IMR-90 (cell line): Measurements from ENCODE around the gene TSPEAR. TPM values are rescaled to one million over a fixed set of nuclear protein-coding genes. Genes with fewer than 3 reads are reported as not detected.
"Not testable (repeated sequence)": the region's sequence is repeated elsewhere in the genome, so short reads cannot be mapped to it uniquely, and the experiment has no call there.

Experiments
- ATAC-seq: fragments of 200-7000 bp; cut with Tn5 transposase; 2 replicates; pipeline ENCODE4 v1.9.1; 2020; ENCODE audit warnings: low read depth, mild to moderate bottlenecking, moderate library complexity
- BruUV-seq: library from RNA; stranded (reverse); fragments of 400-500 nt; replicated peaks from 2 replicates; lab custom pipeline; 2021; lab: Mats Ljungman, UMichigan
- CTCF ChIA-PET: fragments of 300-600 bp; formaldehyde crosslinking; extraction: SDS; loops from one replicate; lab custom pipeline; 2021; ENCODE audit warnings: antibody characterized with exemption; lab: Yijun Ruan, JAX
- POLR2A ChIA-PET: fragments of 300-600 bp; sonication (Branson Sonifier 250); formaldehyde crosslinking; loops from one replicate; lab custom pipeline; 2022; ENCODE audit warnings: antibody characterized with exemption; ENCODE audit not compliant: unreplicated experiment; lab: Charles Lee
- DNase-seq: peaks from one replicate; pipeline ENCODE4 v3.0.0; 2013
- H2AFZ ChIP-seq: replicated peaks from 2 replicates; pipeline ENCODE3; 2013; ENCODE audit warnings: low read length, mild to moderate bottlenecking; ENCODE audit not compliant: poor library complexity
- H2AK5ac ChIP-seq: 2 replicates; pipeline ENCODE4 v1.6.1; 2013; ENCODE audit warnings: low read depth, low read length, inconsistent platforms
- H2AK9ac ChIP-seq: replicated peaks from 2 replicates; pipeline ENCODE3; 2013; ENCODE audit warnings: mild to moderate bottlenecking, low read depth, low read length, moderate library complexity; ENCODE audit not compliant: poor library complexity
- H2BK120ac ChIP-seq: 2 replicates; pipeline ENCODE4 v1.6.1; 2013; ENCODE audit warnings: low read depth, low read length, inconsistent platforms
- H2BK15ac ChIP-seq: 3 replicates; pipeline ENCODE4 v1.6.1; 2013; ENCODE audit warnings: low read depth, low read length, inconsistent platforms
- H2BK20ac ChIP-seq: 2 replicates; pipeline ENCODE4 v1.6.1; 2013; ENCODE audit warnings: low read depth, mild to moderate bottlenecking, inconsistent platforms, low read length, moderate library complexity
- H2BK5ac ChIP-seq: 2 replicates; pipeline ENCODE4 v1.6.1; 2013; ENCODE audit warnings: mild to moderate bottlenecking, low read depth, low read length, inconsistent platforms; ENCODE audit not compliant: poor library complexity, severe bottlenecking
- H3K14ac ChIP-seq: replicated peaks from 2 replicates; pipeline ENCODE4 v1.6.1; 2013; ENCODE audit warnings: low read depth, low read length, inconsistent platforms
- H3K18ac ChIP-seq: 2 replicates; pipeline ENCODE4 v1.6.1; 2013; ENCODE audit warnings: low read depth, low read length, control low read depth
- H3K23ac ChIP-seq: 2 replicates; pipeline ENCODE4 v1.6.1; 2013; ENCODE audit warnings: low read depth, low read length, inconsistent platforms
- H3K27ac ChIP-seq: 2 replicates; pipeline ENCODE4 v1.5.1; 2013; ENCODE audit warnings: mild to moderate bottlenecking, control low read depth, low read length; ENCODE audit not compliant: insufficient read depth
- H3K27me3 ChIP-seq: 2 replicates; pipeline ENCODE4 v1.6.1; 2013; ENCODE audit warnings: low read length; ENCODE audit not compliant: control insufficient read depth, insufficient read depth
- H3K36me3 ChIP-seq: 2 replicates; pipeline ENCODE4 v1.6.1; 2013; ENCODE audit warnings: low read length, mixed read lengths; ENCODE audit not compliant: control insufficient read depth, insufficient read depth
- H3K4ac ChIP-seq: 2 replicates; pipeline ENCODE4 v1.6.1; 2013; ENCODE audit warnings: low read depth, low read length, inconsistent platforms
- H3K4me1 ChIP-seq: 2 replicates; pipeline ENCODE4 v1.6.1; 2013; ENCODE audit warnings: low read length, mixed read lengths; ENCODE audit not compliant: control insufficient read depth, insufficient read depth
- H3K4me2 ChIP-seq: 2 replicates; pipeline ENCODE4 v1.6.1; 2013; ENCODE audit warnings: low read depth, mild to moderate bottlenecking, control low read depth, low read length, moderate library complexity
- H3K4me3 ChIP-seq: 2 replicates; pipeline ENCODE4 v1.5.1; 2013; ENCODE audit warnings: low read depth, mild to moderate bottlenecking, control low read depth, low read length, moderate library complexity; ENCODE audit not compliant: insufficient read depth
- H3K56ac ChIP-seq: 2 replicates; pipeline ENCODE4 v1.6.1; 2013; ENCODE audit warnings: low read length, inconsistent platforms; ENCODE audit not compliant: insufficient read depth; ENCODE audit errors: extremely low read depth
- H3K79me1 ChIP-seq, 2 experiments: 2 replicates each; pipeline ENCODE4 v1.6.1; 2013; ENCODE audit warnings: low read length in 2 of 2, inconsistent platforms in 1 of 2, low read depth in 1 of 2
- H3K9ac ChIP-seq: 2 replicates; pipeline ENCODE4 v1.6.1; 2013; ENCODE audit warnings: low read depth, low read length, control low read depth
- H3K9me1 ChIP-seq: 2 replicates; pipeline ENCODE4 v1.6.1; 2013; ENCODE audit warnings: low read length, inconsistent platforms; ENCODE audit not compliant: insufficient read depth
- H3K9me3 ChIP-seq: 2 replicates; pipeline ENCODE4 v1.6.1; 2013; ENCODE audit warnings: low read length; ENCODE audit not compliant: control insufficient read depth, insufficient read depth
- H4K20me1 ChIP-seq: 2 replicates; pipeline ENCODE4 v1.6.1; 2013; ENCODE audit warnings: low read length, inconsistent platforms; ENCODE audit not compliant: insufficient read depth
- H4K5ac ChIP-seq: 2 replicates; pipeline ENCODE4 v1.6.1; 2013; ENCODE audit warnings: mild to moderate bottlenecking, low read depth, low read length, control low read depth
- H4K8ac ChIP-seq, 2 experiments: 2 replicates each; pipeline ENCODE4 v1.6.1; 2013; ENCODE audit warnings: low read depth in 2 of 2, low read length in 2 of 2, control low read depth in 1 of 2, inconsistent platforms in 1 of 2
- H4K91ac ChIP-seq: 2 replicates; pipeline ENCODE4 v1.6.1; 2013; ENCODE audit warnings: low read depth, low read length, inconsistent platforms; ENCODE audit not compliant: insufficient read depth
- WGBS, 2 experiments: methylation state at CpG; one replicate each; pipeline versions ENCODE4 v1.1.5 to v1.1.7; 2013; ENCODE audit warnings: missing lambda C conversion rate in 2 of 2; ENCODE audit not compliant: insufficient read length in 1 of 2; ENCODE audit errors: extremely low coverage in 2 of 2; 5-methylcytosine and 5-hydroxymethylcytosine counted together
- dilution Hi-C: fragments of 300-500 bp; cut with HindIII; formaldehyde crosslinking; loops from one replicate; pipeline ENCODE4 v1.14.3; 2018; ENCODE audit warnings: low sequenced_read_pairs; ENCODE audit not compliant: unreplicated experiment
- in situ Hi-C: fragments of 300-500 bp; cut with MboI; formaldehyde crosslinking; loops from 3 replicates; pipeline ENCODE4 v1.14.3; 2019; ENCODE audit warnings: low sequenced_read_pairs, inconsistent platforms, mixed read lengths
- intact Hi-C: fragments of 100-400 bp; cut with micrococcal nuclease; formaldehyde crosslinking; loops from 2 replicates; pipeline ENCODE4 v1.10.0; 2022
- polyA plus RNA-seq, 3 experiments: library from polyadenylated mRNA; depleted of rRNA; stranded (reverse); fragments of >200 nt; gene quantifications; 2 replicates each; pipeline ENCODE4 v1.2.3, GENCODE V29; 2012; ENCODE audit warnings: low replicate concordance in 1 of 3
- total RNA-seq: library from RNA; depleted of rRNA; stranded (reverse); fragments of >200 nt; gene quantifications from 2 replicates; pipeline ENCODE4 v1.2.3, GENCODE V29; 2012

TSPEAR gene
- total and polyA plus RNA-seq, 2 of the 4 experiments (the other 2 are of a cell fraction): not detected

- H3K56ac ChIP-seq, H3K4me2 ChIP-seq, ATAC-seq, BruUV-seq, H4K5ac ChIP-seq, H3K9me1 ChIP-seq, DNase-seq, dilution Hi-C loops, H4K20me1 ChIP-seq, H2BK120ac ChIP-seq, H3K4ac ChIP-seq, in situ Hi-C loops, H3K14ac ChIP-seq, H3K23ac ChIP-seq, H2AFZ ChIP-seq, H3K4me3 ChIP-seq, H3K27me3 ChIP-seq, H3K27ac ChIP-seq, H3K79me1 ChIP-seq, H3K4me1 ChIP-seq, H4K91ac ChIP-seq, H2BK15ac ChIP-seq, H2AK5ac ChIP-seq, intact Hi-C loops, H2AK9ac ChIP-seq, H3K36me3 ChIP-seq, H2BK5ac ChIP-seq, POLR2A ChIA-PET, H3K9me3 ChIP-seq, H3K18ac ChIP-seq, CTCF ChIA-PET, H4K8ac ChIP-seq, H2BK20ac ChIP-seq, H3K9ac ChIP-seq: not testable (repeated sequence)
- no CpG with 5 or more reads among the region's 15 CpGs for WGBS, 2 experiments
Measured at GRCh38 chr21:44627831-44628233, 83.5 kb downstream of the TSPEAR start.

GRCh38 chr21:44627181-44627822 lies 84.1 kb downstream of the TSPEAR start:
- H3K9me1 ChIP-seq, H3K4me2 ChIP-seq, H3K79me1 ChIP-seq, H3K56ac ChIP-seq, H3K4me3 ChIP-seq, H4K8ac ChIP-seq, H4K91ac ChIP-seq, H4K5ac ChIP-seq, in situ Hi-C loops, H3K14ac ChIP-seq, H2AK9ac ChIP-seq, H3K27ac ChIP-seq, POLR2A ChIA-PET, H2BK15ac ChIP-seq, BruUV-seq, H3K4ac ChIP-seq, ATAC-seq, CTCF ChIA-PET, H3K9me3 ChIP-seq, H4K20me1 ChIP-seq, dilution Hi-C loops, intact Hi-C loops, H2BK120ac ChIP-seq, H2AK5ac ChIP-seq, H3K4me1 ChIP-seq, H2BK5ac ChIP-seq, H2BK20ac ChIP-seq, H3K27me3 ChIP-seq, H3K23ac ChIP-seq, H3K9ac ChIP-seq, H3K18ac ChIP-seq, H3K36me3 ChIP-seq, DNase-seq, H2AFZ ChIP-seq: not testable (repeated sequence)
- 80% methylated on average over 7 of the region's 20 CpGs; no CpG with 5 or more reads in 1 of the 2 experiments for WGBS, 2 experiments
